ENCODE data around the gene HEXIM2.
A peak's percentile ranks its signal among the peaks of the same experiment; 100 is the strongest.

The HEXIM2 gene

GRCh38 chr17:45145035-45145389 is 16.7 kb upstream of the HEXIM2 start:
- no peak for DNase-seq

GRCh38 chr17:45146166-45146565 is 15.5 kb upstream of the HEXIM2 start:
- DNase-seq, result no peak

GRCh38 chr17:45146592-45146889 is 15.1 kb upstream of the HEXIM2 start:
- no peak for DNase-seq

- peak; percentile 81 to 88 for DNase-seq
Measured at GRCh38 chr17:45146890-45147580, 14.6 kb upstream of the HEXIM2 start.

GRCh38 chr17:45147581-45148182 is 14.0 kb upstream of the HEXIM2 start:
- DNase-seq, result peak; percentile 95 to 99

GRCh38 chr17:45148183-45149036 is 13.3 kb upstream of the HEXIM2 start, which contains the start of gene HEXIM1:
Gene HEXIM1, plus strand, starts transcription at chr17:45148475. Its CDS starts 716 bp downstream, at chr17:45149191.
- peak; percentile 100 for DNase-seq

GRCh38 chr17:45149037-45149668 is 12.5 kb upstream of the HEXIM2 start:
- peak; percentile 88 to 90 for DNase-seq

GRCh38 chr17:45149669-45150664 is 11.7 kb upstream of the HEXIM2 start:
- DNase-seq, result peak; percentile 45 to 60

- no peak for DNase-seq
Measured at GRCh38 chr17:45150911-45151809, 10.5 kb upstream of the HEXIM2 start.

GRCh38 chr17:45155029-45155428 is 6.6 kb upstream of the HEXIM2 start:
- DNase-seq, result no peak

- DNase-seq, result no peak
Measured at GRCh38 chr17:45155483-45155882, 6.2 kb upstream of the HEXIM2 start.

GRCh38 chr17:45156242-45156641 is 5.4 kb upstream of the HEXIM2 start:
- DNase-seq, result no peak

- peak; percentile 62 to 85 for DNase-seq
Measured at GRCh38 chr17:45160447-45161287, 1.0 kb upstream of the HEXIM2 start.

GRCh38 chr17:45162025-45162687 is 481 bp downstream of the HEXIM2 start:
- no peak for DNase-seq

GRCh38 chr17:45164734-45165269 is 3.1 kb downstream of the HEXIM2 start:
- DNase-seq, result no peak

GRCh38 chr17:45168991-45169752 is 7.5 kb downstream of the HEXIM2 start:
- DNase-seq, result no peak

- DNase-seq, result no peak
Measured at GRCh38 chr17:45170280-45170930, 8.7 kb downstream of the HEXIM2 start.

GRCh38 chr17:45170931-45171337 is 9.3 kb downstream of the HEXIM2 start:
- no peak for DNase-seq

Measured in NCI-H524 (cell line).